NCI-H2081 (cell line): ENCODE measurements around the gene ELAVL2.

Experiments used
- DNase-seq, 2 experiments: peaks; one replicate each; lab custom pipeline; 2025; lab: John Stamatoyannopoulos, UW

ELAVL2 gene

DNA sequence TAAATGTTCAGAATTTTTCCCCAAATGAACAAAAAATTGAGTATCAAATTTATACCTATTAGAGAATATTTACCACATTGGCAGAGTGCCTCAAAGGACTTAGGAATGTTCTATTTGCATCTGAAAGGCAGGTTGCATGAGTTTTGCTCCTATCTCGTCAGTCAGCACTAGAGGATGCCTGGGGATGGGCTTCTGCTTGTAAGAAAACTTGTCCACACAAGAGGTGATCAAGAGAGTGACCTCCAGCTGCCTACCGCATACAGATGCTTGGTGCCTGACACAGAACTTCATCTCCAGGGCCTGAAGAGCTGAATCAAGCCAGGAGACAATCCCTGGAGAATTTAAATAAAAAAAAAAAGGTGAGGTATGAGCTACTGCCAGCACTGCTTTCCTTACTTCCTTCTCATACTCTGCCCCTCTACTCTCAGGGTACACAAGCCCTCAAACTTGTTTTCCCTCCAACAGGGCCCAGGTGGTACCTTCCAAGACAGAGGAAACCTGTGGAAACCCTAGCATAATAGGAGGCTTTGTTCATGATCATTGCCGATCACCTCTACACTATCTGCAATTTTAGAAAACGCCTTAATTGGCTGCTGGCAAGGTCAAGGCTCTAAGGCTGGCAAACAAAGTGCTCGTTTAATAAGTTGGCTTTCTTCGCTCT lies 166.6 kb downstream of the ELAVL2 start:
- no peak for DNase-seq

DNA sequence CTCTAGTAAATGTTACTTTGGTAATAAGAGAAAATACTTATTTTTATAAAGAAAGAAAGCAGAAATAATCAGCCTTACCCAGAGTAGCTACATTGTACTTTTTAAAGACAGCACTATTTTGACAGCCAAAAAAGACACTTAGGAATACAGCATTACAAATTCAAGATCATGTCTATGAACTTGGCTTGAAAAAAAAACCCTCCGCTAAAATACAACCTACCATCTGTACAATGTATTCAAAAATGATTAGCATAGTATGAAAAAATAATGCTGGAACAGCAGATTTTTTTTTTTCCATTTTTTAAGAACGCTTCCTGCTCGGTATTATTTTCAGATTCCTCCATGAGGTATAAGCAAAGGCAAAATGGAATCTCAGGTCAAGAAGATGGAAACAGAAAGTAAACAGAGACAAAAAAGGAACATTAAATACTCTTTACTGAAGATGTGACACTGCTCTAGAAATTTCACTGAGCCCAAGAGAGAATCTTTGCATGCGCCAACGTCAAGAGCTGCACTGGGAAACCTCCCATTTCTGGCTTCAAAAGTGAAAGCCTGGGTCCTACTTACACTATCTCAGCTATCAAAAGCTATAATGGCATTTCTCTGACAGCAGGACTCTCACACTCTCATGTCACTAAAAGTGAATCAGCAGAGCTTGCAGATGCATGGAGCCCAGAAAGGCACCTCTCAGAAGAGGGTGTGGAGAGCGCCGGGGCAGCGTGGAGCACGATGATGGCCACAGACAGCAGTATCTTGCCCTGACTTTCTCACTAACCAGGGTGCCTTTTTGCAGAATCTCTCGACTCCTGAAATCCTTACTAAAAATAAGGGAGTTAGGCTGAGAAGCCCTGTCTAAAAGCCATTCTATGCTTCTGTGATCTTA lies 167.4 kb downstream of the ELAVL2 start:
- DNase-seq = no peak

DNA sequence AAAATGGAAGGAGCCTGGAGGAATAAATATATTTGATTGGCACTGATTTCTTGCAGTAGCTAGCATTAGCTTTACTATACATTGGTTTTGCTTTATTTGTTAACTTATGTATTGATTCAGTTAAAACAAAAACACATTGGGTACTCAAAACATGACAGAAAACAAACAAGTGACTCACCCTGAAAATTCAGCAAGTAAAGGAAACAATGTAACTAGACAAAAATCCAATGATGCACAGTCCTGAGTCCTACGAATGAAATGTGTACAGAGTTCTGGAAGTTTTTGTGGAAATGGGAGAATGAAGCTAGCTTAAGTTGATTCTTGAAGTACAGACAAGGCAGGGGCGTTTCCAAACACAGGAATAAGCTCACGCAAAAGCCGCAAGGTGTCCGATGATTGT lies 175.0 kb downstream of the ELAVL2 start:
- no peak for DNase-seq

DNA sequence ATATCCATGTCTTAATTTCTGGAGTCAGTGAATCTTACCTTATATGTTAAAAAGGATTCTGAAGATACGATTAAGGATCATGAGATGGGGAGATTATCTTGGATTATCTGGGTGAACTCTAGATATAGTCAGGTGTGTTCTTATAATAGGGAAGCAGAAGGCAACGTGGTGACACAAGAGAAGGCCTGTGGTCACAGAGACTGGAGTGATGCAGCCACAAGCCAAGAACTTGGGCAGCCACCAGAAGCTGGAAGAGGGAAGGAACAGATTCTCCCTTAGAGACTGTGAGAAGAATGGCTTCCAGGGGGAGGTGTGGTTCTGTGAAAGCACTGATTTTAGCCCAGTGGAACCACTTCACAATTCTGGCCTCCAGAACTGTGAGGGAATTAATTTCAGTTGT lies 177.4 kb downstream of the ELAVL2 start:
- DNase-seq = no peak

DNA sequence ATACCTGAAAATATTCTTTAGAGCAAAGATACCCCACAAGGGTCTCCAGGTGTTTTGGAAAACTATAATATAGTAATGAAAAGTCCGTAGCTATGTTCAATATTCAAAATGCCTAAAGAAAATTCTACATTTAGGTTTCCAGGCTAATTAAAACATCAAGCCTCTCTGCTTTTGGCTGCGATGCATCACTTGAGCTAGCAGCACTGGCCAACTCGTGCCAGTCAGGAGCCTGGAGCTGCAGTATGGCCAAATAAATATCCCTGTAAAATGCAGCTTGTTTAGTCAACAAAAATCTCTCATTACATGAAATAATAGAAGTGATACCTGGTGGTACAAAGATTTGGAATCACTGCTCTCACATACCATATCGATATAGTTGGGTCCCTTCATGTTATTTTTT lies 181.1 kb downstream of the ELAVL2 start:
- DNase-seq = no peak

DNA sequence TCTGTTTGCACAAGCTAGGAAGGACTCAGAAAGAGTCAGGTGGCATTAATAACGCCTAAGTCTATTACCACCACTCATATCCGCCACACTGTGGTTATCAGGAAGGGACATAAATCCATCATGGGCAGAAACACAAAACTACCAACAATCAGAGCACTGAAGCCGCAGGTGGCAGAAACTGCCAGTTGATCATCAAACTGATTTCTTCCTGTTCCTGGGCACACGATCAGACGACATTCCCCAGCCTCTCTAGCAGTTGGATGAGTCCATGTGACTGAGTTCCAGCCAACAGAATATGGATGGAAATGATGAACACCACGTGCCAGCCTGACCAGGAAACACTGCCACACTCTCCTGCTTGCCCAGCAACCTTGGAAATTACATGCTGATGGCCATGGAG lies 181.7 kb downstream of the ELAVL2 start:
- DNase-seq = no peak

DNA sequence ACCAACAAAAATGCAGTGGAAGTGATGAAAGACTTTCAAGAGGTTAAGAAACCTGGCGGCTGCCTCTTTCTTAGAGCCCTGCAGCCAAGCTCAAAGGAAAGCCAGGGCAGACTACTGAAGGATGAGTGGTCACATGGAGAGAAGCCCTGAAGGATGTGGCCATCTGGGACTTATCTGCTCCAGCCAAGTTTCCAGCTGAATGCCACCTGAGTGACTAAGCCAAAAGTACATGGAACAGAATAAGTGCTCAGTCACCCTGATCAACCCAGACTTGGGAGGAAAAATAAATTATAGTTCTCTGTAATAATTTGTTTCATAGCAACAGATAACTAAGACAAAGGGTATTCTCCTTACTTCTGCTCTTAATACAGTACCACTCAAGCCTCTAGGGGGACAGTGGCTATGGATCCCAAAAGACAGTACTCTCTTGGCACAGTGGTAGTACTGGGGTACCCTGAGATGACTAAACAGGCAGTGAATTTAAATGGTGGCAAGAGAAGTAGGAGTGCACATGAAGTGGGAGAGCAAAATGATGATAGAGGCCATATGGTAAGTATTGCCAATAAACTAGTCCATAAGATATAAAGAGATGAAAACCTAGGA lies 182.3 kb downstream of the ELAVL2 start:
- no peak for DNase-seq
